ENCODE results near the gene HOXA6. TPM values are rescaled to one million over a fixed set of nuclear protein-coding genes. Genes with fewer than 3 reads are reported as not detected.

HOXA6 gene
- total RNA-seq, 1 experiment from 2014 or later, result not detected

GRCh38 chr7:27111751-27112277, 35.8 kb downstream of the HOXA6 start:
- ChIA-PET CTCF (no interaction called here), POLR2A (no interaction called here)
- Mint-ChIP-seq H3K36me3 (no peaks in the 10 kb centered on the region), H3K27me3 (ENCODE audit: low read depth) (peaks cover 95% of the 10 kb centered on the region), H3K27ac (no peak overlapping the region), H3K4me1 (peaks cover 18% of the 10 kb centered on the region), H3K9me3 (no peaks in the 10 kb centered on the region), H3K4me3 (no peak overlapping the region)
- DNase-seq (ENCODE audit: low spot score) (no peak), ATAC-seq (no peak)
- TF ChIP-seq E2F4 (CRISPR knock-in tag; IDR thresholded peaks at IDR 0.05; ENCODE audit: borderline replicate concordance, low read depth) (no peak), NR1H2 (CRISPR knock-in tag; IDR thresholded peaks at IDR 0.05) (no peak), ZNF423 (CRISPR knock-in tag; IDR thresholded peaks at IDR 0.05) (no peak), USF2 (CRISPR knock-in tag; IDR thresholded peaks at IDR 0.05) (no peak), ZNF425 (CRISPR knock-in tag; conservative IDR thresholded peaks at IDR 0.05) (no peak), ZNF232 (CRISPR knock-in tag; IDR thresholded peaks at IDR 0.05) (no peak), SMAD4 (CRISPR knock-in tag; IDR thresholded peaks at IDR 0.05) (no peak), GRHL2 (CRISPR knock-in tag; IDR thresholded peaks at IDR 0.05; ENCODE audit: insufficient replicate concordance, severe bottlenecking) (no peak), ZMAT4 (CRISPR knock-in tag; IDR thresholded peaks at IDR 0.05) (no peak), OVOL2 (CRISPR knock-in tag; IDR thresholded peaks at IDR 0.05; ENCODE audit: borderline replicate concordance) (no peak), CDX4 (CRISPR knock-in tag; IDR thresholded peaks at IDR 0.05; ENCODE audit: borderline replicate concordance) (no peak), EMX1 (CRISPR knock-in tag; IDR thresholded peaks at IDR 0.05) (no peak), CREB1 (CRISPR knock-in tag; IDR thresholded peaks at IDR 0.05) (no peak), FOXK1 (CRISPR knock-in tag; IDR thresholded peaks at IDR 0.05) (no peak), ERG (CRISPR knock-in tag; IDR thresholded peaks at IDR 0.05) (no peak), ELF4 (CRISPR knock-in tag; IDR thresholded peaks at IDR 0.05; ENCODE audit: low read depth) (no peak), SOX15 (CRISPR knock-in tag; IDR thresholded peaks at IDR 0.05) (no peak), E2F1 (CRISPR knock-in tag; IDR thresholded peaks at IDR 0.05) (no peak), PREB (CRISPR knock-in tag; IDR thresholded peaks at IDR 0.05; ENCODE audit: borderline replicate concordance) (no peak), GABPB1 (CRISPR knock-in tag; IDR thresholded peaks at IDR 0.05) (no peak)
